ENCODE measurements around the gene APBB2. TPM values are rescaled to one million over a fixed set of nuclear protein-coding genes. Genes with fewer than 3 reads are reported as not detected.
"Not testable (repeated sequence)": the region's sequence is repeated elsewhere in the genome, so short reads cannot be mapped to it uniquely, and the experiment has no call there.

Gene APBB2
- total RNA-seq, 1 experiment from 2014 or later = 80.7 TPM

- no peak for DNase-seq
- ChIA-PET POLR2A (no interaction called here), CTCF (no interaction called here)
- no peaks in the 10 kb centered on the region for H3K27me3 Mint-ChIP-seq (ENCODE audit: insufficient read depth, unreplicated experiment)
- H3K9me3 Mint-ChIP-seq (ENCODE audit: unreplicated experiment) = peaks cover 15% of the 10 kb centered on the region
- no peak for TF ChIP-seq CTCF (IDR thresholded peaks at IDR 0.05; ENCODE audit: insufficient read depth in 1 of 2, low read depth in 1 of 2, low read length in 1 of 2, severe bottlenecking in 1 of 2, unreplicated experiment in 1 of 2)
- H3K36me3 Mint-ChIP-seq (ENCODE audit: insufficient read depth, unreplicated experiment) = peaks cover 28% of the 10 kb centered on the region
- peaks cover 13% of the 10 kb centered on the region for H3K4me1 Mint-ChIP-seq (ENCODE audit: low read depth, unreplicated experiment)
- H3K27me3 ChIP-seq (replicated peaks; ENCODE audit: control insufficient read depth, insufficient read depth, low read length) = no peaks in the 10 kb centered on the region
- H3K9me3 ChIP-seq = no peaks in the 10 kb centered on the region
- no TSS peak for BruUV-seq (replicated peaks)
- no peak overlapping the region for H3K4me3 Mint-ChIP-seq (ENCODE audit: unreplicated experiment)
- no peaks in the 10 kb centered on the region for H3K4me1 ChIP-seq
- H3K27ac Mint-ChIP-seq (ENCODE audit: unreplicated experiment) = no peak overlapping the region
- intact Hi-C loops (cut with micrococcal nuclease; ENCODE audit: unreplicated experiment) = no loop called here
- no peaks in the 10 kb centered on the region for H3K36me3 ChIP-seq (ENCODE audit: control insufficient read depth, insufficient read depth, low read length)
- no peak overlapping the region for H3K4me3 ChIP-seq (ENCODE audit: low read depth, low read length)
Observed at GRCh38 chr4:41000356-41000755, 214.0 kb downstream of the APBB2 start.

- ChIA-PET POLR2A (no interaction called here), CTCF (no interaction called here)
- Mint-ChIP-seq H3K9me3 (ENCODE audit: unreplicated experiment) (peaks cover 15% of the 10 kb centered on the region), H3K36me3 (ENCODE audit: insufficient read depth, unreplicated experiment) (peaks cover 24% of the 10 kb centered on the region), H3K27me3 (ENCODE audit: insufficient read depth, unreplicated experiment) (no peaks in the 10 kb centered on the region), H3K4me3 (ENCODE audit: unreplicated experiment) (no peak overlapping the region), H3K4me1 (ENCODE audit: low read depth, unreplicated experiment) (peaks cover 13% of the 10 kb centered on the region), H3K27ac (ENCODE audit: unreplicated experiment) (no peak overlapping the region)
- TF ChIP-seq CTCF (IDR thresholded peaks at IDR 0.05; ENCODE audit: insufficient read depth in 1 of 2, low read depth in 1 of 2, low read length in 1 of 2, severe bottlenecking in 1 of 2, unreplicated experiment in 1 of 2) = no peak
- Histone ChIP-seq H3K4me3 (ENCODE audit: low read depth, low read length) (no peak overlapping the region), H3K36me3 (ENCODE audit: control insufficient read depth, insufficient read depth, low read length) (no peaks in the 10 kb centered on the region), H3K27me3 (replicated peaks; ENCODE audit: control insufficient read depth, insufficient read depth, low read length) (no peaks in the 10 kb centered on the region), H3K4me1 (no peaks in the 10 kb centered on the region), H3K9me3 (no peaks in the 10 kb centered on the region)
- DNase-seq = peak in 1 of 2 experiments; percentile 4
- no TSS peak for BruUV-seq (replicated peaks)
- intact Hi-C loops (cut with micrococcal nuclease; ENCODE audit: unreplicated experiment) = no loop called here
Observed at GRCh38 chr4:40998675-40999358, 215.5 kb downstream of the APBB2 start.

- no peaks in the 10 kb centered on the region for H3K4me1 ChIP-seq
- H3K27ac Mint-ChIP-seq (ENCODE audit: unreplicated experiment) = no peak overlapping the region
- POLR2A ChIA-PET = no interaction called here
Observed at GRCh38 chr4:40995850-40996249, 218.5 kb downstream of the APBB2 start.

GRCh38 chr4:40994321-40994720 is 220.0 kb downstream of the APBB2 start:
- H3K27ac Mint-ChIP-seq (ENCODE audit: unreplicated experiment); intact Hi-C loops (cut with micrococcal nuclease; ENCODE audit: unreplicated experiment); H3K4me1 ChIP-seq; DNase-seq; BruUV-seq (replicated peaks); H3K4me3 ChIP-seq (ENCODE audit: low read depth, low read length); H3K27me3 Mint-ChIP-seq (ENCODE audit: insufficient read depth, unreplicated experiment); CTCF ChIA-PET; H3K9me3 ChIP-seq; H3K36me3 ChIP-seq (ENCODE audit: control insufficient read depth, insufficient read depth, low read length); H3K27me3 ChIP-seq (replicated peaks; ENCODE audit: control insufficient read depth, insufficient read depth, low read length); POLR2A ChIA-PET; H3K4me3 Mint-ChIP-seq (ENCODE audit: unreplicated experiment): not testable (repeated sequence)
- H3K9me3 Mint-ChIP-seq (ENCODE audit: unreplicated experiment) = peaks cover 15% of the 10 kb centered on the region
- H3K36me3 Mint-ChIP-seq (ENCODE audit: insufficient read depth, unreplicated experiment) = peaks cover 30% of the 10 kb centered on the region
- peaks cover 27% of the 10 kb centered on the region for H3K4me1 Mint-ChIP-seq (ENCODE audit: low read depth, unreplicated experiment)

More at GRCh38 chr4:40995850-40996249, 218.5 kb downstream of the APBB2 start:
- Mint-ChIP-seq H3K9me3 (ENCODE audit: unreplicated experiment) (peaks cover 15% of the 10 kb centered on the region), H3K4me1 (ENCODE audit: low read depth, unreplicated experiment) (peaks cover 22% of the 10 kb centered on the region), H3K27me3 (ENCODE audit: insufficient read depth, unreplicated experiment) (no peaks in the 10 kb centered on the region), H3K36me3 (ENCODE audit: insufficient read depth, unreplicated experiment) (peaks cover 18% of the 10 kb centered on the region), H3K4me3 (ENCODE audit: unreplicated experiment) (no peak overlapping the region)
- Histone ChIP-seq H3K9me3 (no peaks in the 10 kb centered on the region), H3K36me3 (ENCODE audit: control insufficient read depth, insufficient read depth, low read length) (no peaks in the 10 kb centered on the region), H3K4me3 (ENCODE audit: low read depth, low read length) (no peak overlapping the region), H3K27me3 (replicated peaks; ENCODE audit: control insufficient read depth, insufficient read depth, low read length) (no peaks in the 10 kb centered on the region)
- TF ChIP-seq CTCF (IDR thresholded peaks at IDR 0.05; ENCODE audit: insufficient read depth in 1 of 2, low read depth in 1 of 2, low read length in 1 of 2, severe bottlenecking in 1 of 2, unreplicated experiment in 1 of 2) = no peak
- intact Hi-C loops (cut with micrococcal nuclease; ENCODE audit: unreplicated experiment) = no loop called here
- CTCF ChIA-PET = no interaction called here
- no peak for DNase-seq
- BruUV-seq (replicated peaks) = no TSS peak

- H3K27me3 Mint-ChIP-seq (ENCODE audit: insufficient read depth, unreplicated experiment); BruUV-seq (replicated peaks); H3K9me3 ChIP-seq; H3K36me3 ChIP-seq (ENCODE audit: control insufficient read depth, insufficient read depth, low read length); H3K4me3 ChIP-seq (ENCODE audit: low read depth, low read length); H3K4me1 ChIP-seq; H3K27me3 ChIP-seq (replicated peaks; ENCODE audit: control insufficient read depth, insufficient read depth, low read length); CTCF ChIA-PET; DNase-seq; intact Hi-C loops (cut with micrococcal nuclease; ENCODE audit: unreplicated experiment); H3K4me3 Mint-ChIP-seq (ENCODE audit: unreplicated experiment): not testable (repeated sequence)
- Mint-ChIP-seq H3K36me3 (ENCODE audit: insufficient read depth, unreplicated experiment) (peaks cover 34% of the 10 kb centered on the region), H3K9me3 (ENCODE audit: unreplicated experiment) (peaks cover 15% of the 10 kb centered on the region), H3K4me1 (ENCODE audit: low read depth, unreplicated experiment) (peaks cover 27% of the 10 kb centered on the region), H3K27ac (ENCODE audit: unreplicated experiment) (peak overlapping the region; percentile 26)
- POLR2A ChIA-PET = interaction anchor here (0.7 kb wide), 1 partner anchor 128 kb away, joined by 8 read pairs; no protein-coding TSS in a partner anchor
Observed at GRCh38 chr4:40993296-40993693, 221.0 kb downstream of the APBB2 start.

Measured in Caco-2 (cell line).